Kidney capillary endothelial cell (primary cell): ENCODE data around the gene LIPE.
"Not testable (repeated sequence)": the region's sequence is repeated elsewhere in the genome, so short reads cannot be mapped to it uniquely, and the experiment has no call there.

Experiments
- DNase-seq: peaks from one replicate; pipeline ENCODE4 v3.0.0-alpha.2; 2018; ENCODE audit warnings: low spot score

LIPE gene

GRCh38 chr19:42427313-42427712, at the start of gene LIPE:
Gene LIPE (minus strand): TSS chr19:42427388. CDS start chr19:42427149, 239 bp downstream.
- DNase-seq: no peak

DNA sequence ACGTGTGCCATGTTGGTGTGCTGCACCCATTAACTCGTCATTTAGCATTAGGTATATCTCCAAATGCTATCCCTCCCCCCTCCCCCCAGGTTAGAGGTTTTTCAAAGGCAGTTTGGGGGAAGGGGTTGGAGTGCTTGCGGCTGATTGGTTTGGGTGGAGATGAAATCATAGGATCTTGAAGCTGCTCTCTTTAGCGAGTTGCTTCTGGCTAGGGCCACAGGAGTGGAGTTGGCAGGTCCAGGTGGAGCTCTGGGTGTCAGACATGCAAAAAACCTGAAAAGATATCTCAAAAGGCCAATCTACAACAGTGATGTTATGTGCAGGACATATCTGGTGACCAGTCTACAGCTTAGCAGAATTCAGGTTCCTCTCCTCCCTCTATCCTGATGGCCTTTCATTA, 48.2 kb upstream of the LIPE start:
- DNase-seq: no peak

DNA sequence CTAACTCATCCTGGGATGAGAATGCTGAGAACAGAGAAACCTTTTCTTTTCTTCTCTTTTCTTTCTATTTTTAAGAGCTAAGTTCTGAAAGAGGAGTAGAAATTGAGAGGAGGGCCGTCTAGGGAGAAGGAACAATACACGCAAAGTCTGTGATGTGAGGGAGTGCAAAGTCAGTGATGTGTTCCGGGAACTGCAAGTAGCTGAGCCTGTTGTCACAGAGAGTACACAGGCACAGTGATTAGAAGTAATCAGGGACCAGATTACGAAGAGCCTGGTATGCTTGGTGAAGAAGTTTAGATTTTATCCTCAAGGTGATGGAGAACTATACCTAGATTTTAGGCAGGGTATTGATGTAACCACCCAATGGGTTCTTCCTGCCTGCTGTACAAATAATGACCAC, 47.6 kb upstream of the LIPE start:
- no peak for DNase-seq

- DNase-seq: no peak
Measured at GRCh38 chr19:42473686-42474085, 46.5 kb upstream of the LIPE start.

DNA sequence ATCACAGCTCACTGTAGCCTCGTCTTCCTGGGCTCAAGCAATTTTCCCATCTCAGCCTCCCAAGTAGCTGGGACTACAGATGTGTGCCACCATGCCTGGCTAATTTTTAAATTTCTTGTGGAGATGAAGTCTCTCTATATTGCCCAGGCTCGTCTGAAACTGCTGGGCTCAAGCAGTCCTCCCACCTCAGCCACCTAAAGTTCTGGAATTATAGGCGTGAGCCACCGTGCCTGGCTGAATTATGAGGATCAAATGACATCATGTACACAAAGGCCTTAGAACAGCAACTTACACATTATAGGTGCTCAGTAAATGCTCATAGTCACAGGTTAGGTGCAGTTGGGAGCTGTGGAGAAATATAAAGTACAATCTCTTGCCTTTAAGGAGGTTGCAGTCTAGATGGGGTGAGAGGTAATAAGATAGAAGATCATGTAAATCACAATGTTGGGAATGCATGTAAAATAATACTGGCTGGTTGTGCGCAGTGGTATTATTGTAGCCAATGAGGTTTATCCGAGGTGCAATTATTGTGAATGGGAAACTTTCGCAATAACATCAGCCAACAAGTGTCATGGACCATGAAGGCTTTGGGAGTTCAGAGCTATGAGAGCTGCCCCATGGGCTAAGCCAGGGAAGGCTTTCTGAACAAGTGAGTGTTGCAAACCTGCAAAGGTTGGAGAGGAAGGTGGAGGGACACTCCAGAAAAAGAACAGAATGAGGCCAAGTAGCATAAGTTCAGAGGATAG, 45.4 kb upstream of the LIPE start:
- DNase-seq: no peak

DNA sequence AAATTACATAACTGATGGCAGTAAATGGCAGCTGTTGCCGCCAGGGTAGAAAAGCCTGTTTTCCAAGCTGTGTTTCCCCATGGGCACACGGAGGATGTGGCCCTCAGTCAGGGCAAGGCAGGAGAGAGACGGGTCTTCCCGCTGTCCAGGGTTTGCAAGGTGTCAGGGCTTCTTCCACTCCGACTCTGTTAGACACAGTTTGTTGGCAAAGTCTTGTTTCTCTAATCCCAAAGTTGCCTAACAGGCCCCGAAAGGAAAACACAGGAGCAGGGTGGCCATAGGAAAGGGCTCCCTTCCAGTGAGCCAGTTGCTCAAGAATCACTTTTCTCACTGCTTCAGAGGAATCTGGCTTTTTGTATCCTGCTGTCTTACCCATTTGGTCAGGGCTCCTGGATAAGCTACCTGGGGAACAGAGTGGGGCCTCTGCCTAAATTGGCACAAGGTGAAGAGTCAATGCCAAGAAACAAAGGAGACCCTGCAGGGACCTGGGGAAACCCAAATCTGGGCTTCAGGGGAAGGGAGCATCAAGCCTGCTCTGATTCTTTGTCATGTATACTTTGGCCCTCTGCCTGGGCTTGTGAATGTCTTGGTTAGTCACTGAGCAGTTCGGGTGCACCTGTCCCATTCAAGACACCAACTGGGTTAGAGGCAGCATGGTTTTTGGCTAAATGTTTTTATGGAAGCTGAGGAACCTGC, 44.5 kb upstream of the LIPE start:
- no peak for DNase-seq

- no peak for DNase-seq
Measured at GRCh38 chr19:42469311-42470235, 42.4 kb upstream of the LIPE start.

- DNase-seq: peak; percentile 78
Measured at GRCh38 chr19:42468273-42468796, 41.1 kb upstream of the LIPE start.

GRCh38 chr19:42467183-42467760, 40.1 kb upstream of the LIPE start:
- DNase-seq: peak; percentile 46

DNA sequence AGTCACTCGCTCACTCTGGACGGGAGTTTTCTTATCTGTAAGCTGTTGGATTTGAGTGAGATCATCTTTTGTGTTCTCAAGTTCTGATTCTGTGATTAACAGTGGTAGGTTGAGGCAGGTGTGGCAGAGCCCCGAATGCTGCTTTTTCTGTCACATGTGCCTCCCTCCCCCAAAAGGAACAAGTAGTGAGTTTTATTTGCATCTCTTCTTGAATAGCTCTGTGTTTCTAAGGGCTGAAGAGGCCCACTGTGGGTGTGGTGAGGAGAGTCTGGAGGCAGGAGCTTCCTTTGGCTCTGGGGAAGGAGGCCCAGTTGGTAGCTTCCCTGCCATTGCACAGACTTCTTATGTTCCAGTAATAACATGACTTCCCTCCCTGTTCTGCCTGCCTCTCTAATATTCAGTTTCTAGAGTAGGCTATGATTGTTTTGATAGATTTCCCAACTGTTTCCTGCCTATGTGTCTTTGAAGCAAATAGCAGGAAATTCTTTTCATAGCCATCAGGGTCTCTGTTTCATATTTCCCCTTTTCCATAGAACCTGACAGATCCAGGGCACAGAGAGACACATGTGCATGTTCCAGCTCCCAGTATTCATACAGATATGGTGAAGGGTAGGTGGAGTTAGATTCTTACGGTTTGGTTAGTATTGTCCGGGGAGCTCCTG, 39.5 kb upstream of the LIPE start:
- DNase-seq: peak; percentile 26

- no peak for DNase-seq
Measured at GRCh38 chr19:42465827-42466280, 38.7 kb upstream of the LIPE start.

GRCh38 chr19:42461700-42462324, 34.6 kb upstream of the LIPE start:
- no peak for DNase-seq

- DNase-seq: not testable (repeated sequence)
Measured at GRCh38 chr19:42461231-42461630, 34.0 kb upstream of the LIPE start.

GRCh38 chr19:42459926-42460325, 32.7 kb upstream of the LIPE start:
- DNase-seq: no peak

DNA sequence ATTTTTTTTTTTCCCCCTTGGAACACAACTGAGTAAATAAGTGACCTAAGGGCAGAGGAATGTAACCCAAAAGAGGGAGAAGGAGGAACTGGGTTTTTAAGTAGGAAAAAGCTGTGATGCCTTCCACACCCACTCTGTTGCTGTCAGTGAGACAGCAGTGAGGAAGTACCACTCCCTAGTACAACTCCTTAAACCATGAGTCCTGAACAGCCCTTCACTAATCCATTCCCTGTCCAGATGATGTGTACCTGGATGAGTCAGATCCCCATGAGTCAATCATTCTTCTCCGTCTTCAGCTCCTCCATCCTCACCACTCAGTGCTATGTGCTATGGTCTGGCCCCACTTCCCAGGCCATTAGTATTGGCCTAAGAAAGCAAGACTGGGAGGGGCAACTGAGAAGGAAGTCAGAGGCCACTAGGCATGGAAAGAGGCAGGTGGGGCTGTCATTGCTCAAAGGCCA, 28.5 kb upstream of the LIPE start:
- DNase-seq: no peak

GRCh38 chr19:42455086-42455485, 27.9 kb upstream of the LIPE start:
- no peak for DNase-seq

- DNase-seq: no peak
Measured at GRCh38 chr19:42452590-42452989, 25.4 kb upstream of the LIPE start.

- peak; percentile 92 for DNase-seq
Measured at GRCh38 chr19:42450314-42450934, 23.2 kb upstream of the LIPE start.

DNA sequence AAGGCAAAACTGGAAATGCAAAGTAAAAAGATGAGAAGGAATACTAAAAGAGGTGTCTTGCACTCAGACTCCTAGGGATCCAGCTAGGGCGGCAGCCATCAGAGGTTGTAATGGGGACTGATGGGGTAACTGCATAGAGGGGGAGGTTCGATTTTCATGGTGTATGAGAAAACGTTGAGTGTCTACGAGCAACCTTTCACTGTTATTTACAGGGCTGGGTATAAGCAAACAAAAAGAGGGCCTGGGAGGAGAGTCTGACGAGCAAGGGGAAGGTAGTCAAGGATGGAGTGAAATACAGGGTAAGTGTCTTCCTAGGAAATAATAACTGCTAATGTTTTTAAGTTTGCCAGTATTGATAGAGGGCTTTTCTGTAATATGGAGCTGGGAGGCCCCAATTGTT, 21.1 kb upstream of the LIPE start:
- not testable (repeated sequence) for DNase-seq

- DNase-seq: no peak
Measured at GRCh38 chr19:42445948-42446347, 18.8 kb upstream of the LIPE start.
